ENCODE results near the gene CLTRN. TPM values are rescaled to one million over a fixed set of nuclear protein-coding genes. Genes with fewer than 3 reads are reported as not detected.

Gene CLTRN
- total RNA-seq, 1 experiment from 2014 or later, result 1.8 TPM

- Histone ChIP-seq H3K9me3 (ENCODE audit: control insufficient read depth, low read depth, low read length) (no peaks in the 10 kb centered on the region), H3K56ac (ENCODE audit: insufficient read length, low read depth, low read length) (no peak overlapping the region), H3K23ac (ENCODE audit: insufficient read length, low read depth, low read length) (no peak overlapping the region), H4K91ac (ENCODE audit: insufficient read length, low read depth, low read length) (no peak overlapping the region), H4K5ac (ENCODE audit: insufficient read length, low read depth, low read length) (no peak overlapping the region), H3K4ac (ENCODE audit: low read depth, low read length) (no peak overlapping the region), H3T11ph (ENCODE audit: low read length) (no peak overlapping the region), H2BK15ac (ENCODE audit: low read depth, low read length) (no peak overlapping the region), H3K14ac (ENCODE audit: insufficient read depth, low read length) (no peak overlapping the region), H3K9ac (ENCODE audit: extremely low read depth, insufficient read length, low read length) (no peak overlapping the region), H2AFZ (ENCODE audit: low read length) (no peak overlapping the region), H2BK5ac (ENCODE audit: insufficient read length, low read length) (no peak overlapping the region), H2AK5ac (ENCODE audit: insufficient read length, low read length) (no peak overlapping the region), H3K79me1 (ENCODE audit: insufficient read depth, low read depth, low read length, poor library complexity, severe bottlenecking) (no peaks in the 10 kb centered on the region), H4K8ac (replicated peaks; ENCODE audit: insufficient read length, low read depth, low read length) (no peak overlapping the region), H3K23me2 (ENCODE audit: insufficient read length, low read depth, low read length, poor library complexity, severe bottlenecking) (no peaks in the 10 kb centered on the region), H2BK20ac (ENCODE audit: low read depth, low read length, poor library complexity, severe bottlenecking) (no peak overlapping the region), H3K4me2 (ENCODE audit: insufficient read depth, insufficient read length, low read length) (no peak overlapping the region), H2BK12ac (ENCODE audit: insufficient read length, low read depth, low read length) (no peak overlapping the region), H3K18ac (ENCODE audit: insufficient read length, low read depth, low read length) (no peak overlapping the region), H3K27me3 (ENCODE audit: insufficient read depth, low read length) (no peaks in the 10 kb centered on the region), H2BK120ac (ENCODE audit: low read depth, low read length, poor library complexity, severe bottlenecking) (no peak overlapping the region), H4K20me1 (ENCODE audit: control insufficient read depth, insufficient read depth, insufficient read length) (no peaks in the 10 kb centered on the region), H3K27ac (ENCODE audit: insufficient read length, low read depth, low read length) (no peak overlapping the region), H3K79me2 (ENCODE audit: insufficient read depth, low read length) (no peaks in the 10 kb centered on the region), H3K4me1 (ENCODE audit: insufficient read depth, low read length) (no peaks in the 10 kb centered on the region; the same call in 1 of the 2 replicates)
- Mint-ChIP-seq H3K27me3 (ENCODE audit: low read depth) (no peaks in the 10 kb centered on the region), H3K9me3 (no peaks in the 10 kb centered on the region), H3K4me1 (peaks cover 3 to 4% of the 10 kb centered on the region in 2 experiments; a peak in 2 of 4 replicates), H3K4me3 (no peak overlapping the region), H3K27ac (no peak overlapping the region), H3K36me3 (ENCODE audit: insufficient read depth in 1 of 3, low read depth in 3 of 3) (peaks cover 0 to 1% (median 0%) of the 10 kb centered on the region in 3 experiments; a peak in 1 of 7 replicates)
- TF ChIP-seq CTCF (conservative IDR thresholded peaks at IDR 0.05), result no peak
- WGBS (ENCODE audit: extremely low coverage, insufficient read length, low lambda C conversion rate), result no CpG with 5 or more reads among the region's 1 CpG
- no peak for DNase-seq
These were observed 58.5 kb downstream of the CLTRN start for GRCh38 chrX:15606136-15606535.

All from H9 (cell line).